Uterus (tissue), 4 donors: ENCODE measurements around the gene C12orf76. TPM values are rescaled to one million over a fixed set of nuclear protein-coding genes. Genes with fewer than 3 reads are reported as not detected.

Experiments used
- DNase-seq, 2 donors: peaks; one replicate each; pipeline ENCODE4 v3.0.0-alpha.2; 2019 to 2020
- H3K27ac ChIP-seq, 2 donors: fragments of 200-600 bp; sonication (generic); 1 replicate in 1 of 2; 2 replicates in 1 of 2; pipeline ENCODE4 v1.5.1; 2016 to 2018
- H3K27me3 ChIP-seq, 2 donors: fragments of 200-600 bp; sonication (generic); one replicate each; pipeline ENCODE4 v1.5.1; 2018 to 2019; ENCODE audit warnings: control low read depth in 1 of 2
- H3K36me3 ChIP-seq, 2 donors: fragments of 200-600 bp; sonication (generic); one replicate each; pipeline ENCODE4 v1.5.1; 2019; ENCODE audit warnings: control low read depth in 1 of 2
- H3K4me1 ChIP-seq, 2 donors: fragments of 200-600 bp; sonication (generic); one replicate each; pipeline ENCODE4 v1.5.1; 2018 to 2019; ENCODE audit warnings: control low read depth in 1 of 2
- H3K4me3 ChIP-seq, 2 donors: fragments of 200-600 bp; sonication (generic); 1 replicate in 1 of 2; 2 replicates in 1 of 2; pipeline ENCODE4 v1.5.1; 2018 to 2019; ENCODE audit warnings: mild to moderate bottlenecking in 1 of 2
- H3K9me3 ChIP-seq, 2 donors: fragments of 200-600 bp; sonication (generic); one replicate each; pipeline ENCODE4 v1.5.1; 2019; ENCODE audit warnings: control low read depth in 1 of 2
- CTCF ChIP-seq, 4 experiments: fragments of 200-600 bp in 2 of 4; fragments of 450-650 bp in 2 of 4; sonication (generic) in 2 of 4; IDR thresholded peaks; one replicate each; pipeline ENCODE4 v1.5.1; 2016 to 2019; ENCODE audit warnings: antibody characterized with exemption in 4 of 4, mild to moderate bottlenecking in 2 of 4, moderate library complexity in 1 of 4
- POLR2A ChIP-seq, 2 donors: fragments of 450-650 bp; IDR thresholded peaks; one replicate each; pipeline ENCODE4 v1.6.1; 2016; ENCODE audit warnings: antibody characterized with exemption in 2 of 2, mild to moderate bottlenecking in 1 of 2, moderate library complexity in 1 of 2
- intact Hi-C: fragments of 100-400 bp; cut with DNase I; formaldehyde crosslinking; loops from one replicate; pipeline ENCODE4 v1.15.1; 2023; ENCODE audit warnings: low total_unique reads
- total RNA-seq, 4 donors: library from RNA; depleted of rRNA in 3 of 4; stranded (reverse); fragments of >200 nt in 3 of 4; gene quantifications; one replicate each; pipeline versions ENCODE4 v1.1.0 to v1.2.4, GENCODE V29; 2014 to 2023
- donor health status: DM: yes; HTN: yes; CAD: no.

Gene C12orf76, protein sequence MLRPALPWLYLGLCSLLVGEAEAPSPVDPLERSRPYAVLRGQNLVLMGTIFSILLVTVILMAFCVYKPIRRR
- total RNA-seq, result 10 to 100 TPM; 18.2 to 35.5 (median 28.4) TPM

DNA sequence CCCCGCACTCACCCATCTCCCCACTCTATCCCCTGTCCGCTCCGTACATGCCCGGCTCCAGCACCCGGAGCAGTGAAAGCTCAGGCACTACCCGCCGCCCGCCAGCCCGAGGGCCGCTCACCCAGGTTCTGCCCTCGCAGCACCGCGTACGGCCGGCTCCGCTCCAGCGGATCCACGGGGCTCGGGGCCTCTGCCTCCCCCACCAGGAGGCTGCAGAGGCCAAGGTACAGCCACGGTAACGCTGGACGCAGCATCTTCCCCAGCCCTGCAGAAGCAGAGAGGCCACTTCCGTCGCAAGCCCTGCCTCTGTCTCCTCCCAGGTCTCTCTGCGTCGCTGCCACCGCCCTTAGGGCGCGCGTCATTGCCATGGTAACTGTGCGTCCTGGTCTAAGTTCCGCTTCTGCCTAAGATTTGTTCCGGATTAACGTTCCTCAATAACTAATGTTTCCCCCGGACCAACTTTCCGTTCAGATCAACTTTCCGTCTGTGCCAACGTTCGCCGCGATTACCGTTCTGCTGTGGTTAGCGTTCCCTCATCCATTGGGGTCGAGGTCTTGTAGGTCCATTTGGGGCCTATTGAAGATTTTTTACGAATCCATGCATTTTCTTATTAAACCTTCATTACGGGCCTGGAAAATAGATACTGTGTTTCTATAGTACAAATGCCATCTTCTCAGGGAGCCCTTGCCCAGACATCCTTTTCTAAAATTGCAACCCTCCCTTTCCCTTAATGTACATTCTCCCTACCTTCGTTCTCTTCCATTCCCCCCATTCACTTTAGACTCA, at the start of gene C12orf76:
Gene C12orf76 (minus strand): TSS at position 281 of the 786 bp plus-strand sequence. CDS start 27 bp downstream, at position 254.
- H3K36me3 ChIP-seq, result no peaks in the 10 kb centered on the region
- peak within 1 kb of the TSS; percentile 86 to 92 for H3K4me3 ChIP-seq
- no peaks in the 10 kb centered on the region for H3K27me3 ChIP-seq
- peak within 1 kb of the TSS; percentile 48 to 78 for H3K27ac ChIP-seq
- H3K4me1 ChIP-seq, result peaks cover 0 to 6% of the 10 kb centered on the region in 2 donors
- DNase-seq, result peak; percentile 91 to 93
- intact Hi-C loops, result no loop called here
- H3K9me3 ChIP-seq, result no peaks in the 10 kb centered on the region
- TF ChIP-seq CTCF (IDR thresholded peaks at IDR 0.05) (no peak), POLR2A (IDR thresholded peaks at IDR 0.05) (peak in 1 of 2 donors; percentile 53)

GRCh38 chr12:110093631-110094311, 45.4 kb upstream of the C12orf76 start:
- Histone ChIP-seq H3K4me3 (no peak overlapping the region), H3K36me3 (no peaks in the 10 kb centered on the region), H3K9me3 (no peaks in the 10 kb centered on the region), H3K27ac (no peak overlapping the region), H3K27me3 (no peaks in the 10 kb centered on the region), H3K4me1 (no peaks in the 10 kb centered on the region)
- intact Hi-C loops, result no loop called here
- TF ChIP-seq POLR2A (IDR thresholded peaks at IDR 0.05), result no peak
- TF ChIP-seq CTCF (IDR thresholded peaks at IDR 0.05), result no peak
- no peak for DNase-seq

GRCh38 chr12:110091136-110091711, 42.9 kb upstream of the C12orf76 start:
- no peak for DNase-seq
- Histone ChIP-seq H3K4me1 (no peaks in the 10 kb centered on the region), H3K4me3 (no peak overlapping the region), H3K27me3 (no peaks in the 10 kb centered on the region), H3K9me3 (no peaks in the 10 kb centered on the region), H3K27ac (no peak overlapping the region), H3K36me3 (no peaks in the 10 kb centered on the region)
- intact Hi-C loops, result no loop called here
- no peak for TF ChIP-seq CTCF (IDR thresholded peaks at IDR 0.05)
- no peak for TF ChIP-seq POLR2A (IDR thresholded peaks at IDR 0.05)

DNA sequence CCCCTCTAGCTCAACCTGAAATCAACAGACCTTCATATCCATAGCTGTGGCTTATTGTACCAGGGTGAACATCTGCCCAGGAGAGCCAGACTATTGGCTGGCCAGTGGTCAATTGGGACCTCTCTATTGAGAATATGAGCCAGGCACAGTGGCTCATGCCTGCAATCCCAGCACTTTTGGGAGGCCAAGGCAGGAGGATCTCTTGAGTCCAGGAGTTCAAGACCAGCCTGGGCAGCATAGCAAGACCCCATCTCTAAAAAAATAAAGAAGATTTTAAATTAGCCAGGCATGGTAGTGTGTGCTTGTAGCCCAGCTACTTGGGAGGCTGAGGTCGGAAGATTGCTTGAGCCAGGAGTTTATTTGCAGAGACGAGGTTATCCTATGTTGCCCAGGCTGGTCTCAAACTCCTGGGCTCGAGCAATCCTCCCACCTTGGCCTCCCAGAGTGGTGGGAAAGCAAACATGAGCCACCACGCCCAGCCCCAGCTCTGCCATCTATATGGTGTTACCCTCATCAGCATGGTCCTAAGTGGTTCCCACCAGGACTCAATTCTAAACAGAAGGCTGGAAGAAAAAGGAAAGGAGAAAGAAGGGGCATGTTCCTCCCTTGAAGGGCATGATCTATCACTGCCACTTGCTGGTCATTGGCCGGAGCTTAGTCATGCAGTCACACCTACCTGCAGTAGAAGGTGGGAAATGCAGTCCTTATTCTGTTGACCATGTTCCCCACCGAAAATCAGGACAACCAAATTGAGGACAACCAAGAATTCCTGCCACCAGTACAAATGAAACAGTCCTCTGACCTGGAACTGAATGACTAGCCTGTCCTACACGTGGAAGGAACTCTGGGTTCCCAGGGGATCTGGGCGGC, 42.2 kb upstream of the C12orf76 start:
- Histone ChIP-seq H3K4me1 (no peaks in the 10 kb centered on the region), H3K9me3 (no peaks in the 10 kb centered on the region), H3K27ac (no peak overlapping the region), H3K27me3 (no peaks in the 10 kb centered on the region), H3K36me3 (no peaks in the 10 kb centered on the region), H3K4me3 (no peak overlapping the region)
- intact Hi-C loops, result no loop called here
- TF ChIP-seq POLR2A (IDR thresholded peaks at IDR 0.05) (no peak), CTCF (IDR thresholded peaks at IDR 0.05) (no peak)
- no peak for DNase-seq
